Measurements from ENCODE around the gene KCNMB2.

KCNMB2 gene

GRCh38 chr3:178748874-178749273 lies 212.6 kb downstream of the KCNMB2 start:
- H3K36me3 Mint-ChIP-seq (ENCODE audit: low read depth): peaks cover 6% of the 10 kb centered on the region
- no peaks in the 10 kb centered on the region for H3K27me3 Mint-ChIP-seq (ENCODE audit: low read depth)
- no peak overlapping the region for H3K4me3 Mint-ChIP-seq
- no peaks in the 10 kb centered on the region for H3K4me1 Mint-ChIP-seq
- no peak overlapping the region for H3K27ac Mint-ChIP-seq
- TF ChIP-seq CTCF (IDR thresholded peaks at IDR 0.05; ENCODE audit: unreplicated experiment in 3 of 3): no peak
- H3K9me3 Mint-ChIP-seq: peaks cover 14% of the 10 kb centered on the region

- H3K27me3 Mint-ChIP-seq (ENCODE audit: low read depth): no peaks in the 10 kb centered on the region
- H3K4me3 Mint-ChIP-seq: no peak overlapping the region
- H3K27ac Mint-ChIP-seq: no peak overlapping the region
- no peak for TF ChIP-seq CTCF (IDR thresholded peaks at IDR 0.05; ENCODE audit: unreplicated experiment in 3 of 3)
- H3K36me3 Mint-ChIP-seq (ENCODE audit: low read depth): peaks cover 6% of the 10 kb centered on the region
- peaks cover 14% of the 10 kb centered on the region for H3K9me3 Mint-ChIP-seq
- no peaks in the 10 kb centered on the region for H3K4me1 Mint-ChIP-seq
Measured at GRCh38 chr3:178749471-178749870, 213.2 kb downstream of the KCNMB2 start.

DNA sequence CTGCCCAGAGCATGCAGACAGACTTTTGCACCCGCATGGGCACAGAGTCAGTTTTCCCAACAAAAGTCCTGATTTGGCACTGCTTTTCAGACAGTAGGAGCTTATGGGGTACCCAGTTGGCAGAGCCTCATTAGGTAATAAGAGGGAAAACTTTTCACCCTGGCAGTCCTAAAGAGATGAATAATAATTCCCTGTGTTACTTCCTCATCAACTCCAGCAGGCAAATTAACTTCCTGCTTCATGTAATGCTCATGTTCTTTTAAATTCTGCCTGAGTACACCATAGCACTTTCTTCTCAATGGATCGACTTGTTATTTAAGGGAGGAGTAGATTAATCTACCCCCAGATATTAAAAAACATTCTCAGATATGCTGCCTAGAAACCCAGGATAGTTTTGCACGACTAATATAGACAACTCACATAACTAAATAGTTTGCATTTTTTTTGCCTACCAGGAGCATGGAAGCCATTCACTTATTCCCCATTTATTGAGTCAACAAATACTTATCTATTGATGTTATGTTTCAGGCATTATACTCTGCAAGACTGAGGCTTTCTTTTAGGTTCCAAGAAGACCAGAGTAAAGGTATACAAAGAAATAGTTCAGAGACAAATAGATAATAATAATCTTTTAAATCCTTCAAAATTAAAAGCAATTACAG lies 214.5 kb downstream of the KCNMB2 start:
- no peak overlapping the region for H3K27ac Mint-ChIP-seq
- no peaks in the 10 kb centered on the region for H3K27me3 Mint-ChIP-seq (ENCODE audit: low read depth)
- peaks cover 4% of the 10 kb centered on the region for H3K4me1 Mint-ChIP-seq
- no peak overlapping the region for H3K4me3 Mint-ChIP-seq
- H3K9me3 Mint-ChIP-seq: peaks cover 6% of the 10 kb centered on the region
- no peak for TF ChIP-seq CTCF (IDR thresholded peaks at IDR 0.05; ENCODE audit: unreplicated experiment in 3 of 3)
- peaks cover 6% of the 10 kb centered on the region for H3K36me3 Mint-ChIP-seq (ENCODE audit: low read depth)

DNA sequence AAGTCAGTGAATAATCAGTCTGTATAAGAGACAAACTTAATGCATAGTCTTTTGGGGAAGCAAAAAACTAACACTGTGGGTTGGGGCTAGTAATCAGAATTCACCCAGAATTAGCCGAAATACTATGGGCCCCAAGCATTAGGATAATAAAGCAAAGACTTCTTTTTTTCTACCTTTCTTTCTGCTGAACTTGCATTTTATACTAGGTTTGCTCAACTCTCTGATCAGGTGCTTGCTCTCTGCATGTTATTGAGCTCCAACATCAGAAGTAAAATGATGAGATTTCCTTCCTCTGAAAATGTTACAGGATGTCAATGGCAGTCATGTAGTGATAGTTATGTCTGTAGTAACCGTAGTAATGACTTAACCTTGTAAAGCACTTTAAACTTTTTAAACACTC lies 216.6 kb downstream of the KCNMB2 start:
- Mint-ChIP-seq H3K27me3 (ENCODE audit: low read depth) (no peaks in the 10 kb centered on the region), H3K9me3 (no peaks in the 10 kb centered on the region), H3K36me3 (ENCODE audit: low read depth) (no peaks in the 10 kb centered on the region), H3K27ac (no peak overlapping the region), H3K4me3 (no peak overlapping the region), H3K4me1 (peaks cover 5% of the 10 kb centered on the region)
- no peak for TF ChIP-seq CTCF (IDR thresholded peaks at IDR 0.05; ENCODE audit: unreplicated experiment in 3 of 3)

DNA sequence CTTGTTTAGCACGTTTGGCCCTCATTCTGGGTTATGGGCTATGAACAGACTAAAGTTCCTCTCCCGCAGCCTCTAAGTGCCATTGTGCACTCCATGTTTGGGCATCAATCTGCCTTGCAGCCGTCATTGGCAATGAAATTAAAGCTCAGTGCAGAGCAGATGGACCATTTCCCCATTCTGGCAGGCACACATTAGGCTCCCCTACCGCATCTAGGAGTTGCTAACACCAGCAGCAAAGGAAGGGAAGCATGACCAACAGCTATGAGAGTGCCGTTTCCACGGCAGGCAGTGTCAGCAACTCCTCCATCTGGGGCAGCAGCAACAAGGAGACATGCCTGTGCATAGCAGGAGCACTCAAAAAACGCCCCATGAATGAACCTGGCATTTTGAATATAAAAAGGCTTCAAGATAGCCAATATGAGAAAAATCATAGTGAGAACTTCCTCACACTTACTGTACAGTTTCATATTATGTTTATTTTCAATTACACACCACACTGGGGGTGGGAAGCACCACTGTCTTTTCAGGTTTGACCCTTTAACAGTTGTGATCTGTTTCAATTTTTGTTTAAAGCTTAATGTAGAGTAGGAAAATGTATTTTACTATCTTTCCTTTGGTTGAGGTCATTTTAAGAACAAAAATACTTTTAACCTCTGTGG lies 218.7 kb downstream of the KCNMB2 start:
- no peak for TF ChIP-seq CTCF (IDR thresholded peaks at IDR 0.05; ENCODE audit: unreplicated experiment in 3 of 3)
- H3K36me3 Mint-ChIP-seq (ENCODE audit: low read depth): no peaks in the 10 kb centered on the region
- H3K4me3 Mint-ChIP-seq: no peak overlapping the region
- no peak overlapping the region for H3K27ac Mint-ChIP-seq
- H3K4me1 Mint-ChIP-seq: peaks cover 5% of the 10 kb centered on the region
- H3K9me3 Mint-ChIP-seq: no peaks in the 10 kb centered on the region
- H3K27me3 Mint-ChIP-seq (ENCODE audit: low read depth): no peaks in the 10 kb centered on the region

GRCh38 chr3:178761024-178761423 lies 224.8 kb downstream of the KCNMB2 start:
- Mint-ChIP-seq H3K4me1 (no peaks in the 10 kb centered on the region), H3K27me3 (ENCODE audit: low read depth) (no peaks in the 10 kb centered on the region), H3K9me3 (no peaks in the 10 kb centered on the region), H3K36me3 (ENCODE audit: low read depth) (no peaks in the 10 kb centered on the region), H3K4me3 (no peak overlapping the region), H3K27ac (no peak overlapping the region)
- TF ChIP-seq CTCF (IDR thresholded peaks at IDR 0.05; ENCODE audit: unreplicated experiment in 3 of 3): no peak
